IMR-90 (cell line): ENCODE results near the gene CARMIL1.

ENCODE experiments used
- FOS ChIP-seq: fragments of 150-350 bp; IDR thresholded peaks from 2 replicates; pipeline ENCODE4 v1.6.1; 2016; ENCODE audit warnings: low read depth, low read length
- POLR2A ChIP-seq: IDR thresholded peaks from 2 replicates; pipeline ENCODE4 v1.6.1; 2012; ENCODE audit warnings: mild to moderate bottlenecking, low read depth, low read length
- RFX5 ChIP-seq: IDR thresholded peaks from 2 replicates; pipeline ENCODE4 v1.8.0; 2012; ENCODE audit warnings: low read depth, mild to moderate bottlenecking, low read length, moderate library complexity
- TF ChIP-seq, protein P1 (sequence below): fragments of 150-350 bp; IDR thresholded peaks from 2 replicates; pipeline ENCODE4 v1.6.1; 2017; ENCODE audit warnings: mild to moderate bottlenecking, antibody characterized with exemption, low read length, low read depth

DNA sequence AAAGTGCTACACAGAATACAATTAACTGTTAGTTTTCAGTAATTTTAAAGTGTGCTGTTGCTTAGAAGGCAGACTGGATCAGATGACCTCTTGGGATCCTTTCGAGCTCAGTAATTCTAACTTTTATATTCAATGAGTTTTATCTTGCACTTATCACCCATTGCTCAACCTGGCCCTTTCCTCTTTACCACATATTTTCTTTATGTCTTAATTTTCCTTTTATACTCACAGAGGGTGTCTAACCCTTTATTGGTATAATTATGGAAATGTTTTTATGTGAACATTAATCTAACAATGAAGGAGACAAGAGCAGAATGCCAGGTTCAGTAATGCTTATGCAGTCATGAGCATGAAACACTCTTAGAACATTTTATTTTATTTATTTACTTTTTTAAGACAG is 39.7 kb upstream of the CARMIL1 start:
- TF ChIP-seq POLR2A (no peak), FOS (no peak), RFX5 (no peak)
- TF ChIP-seq, protein P1, sequence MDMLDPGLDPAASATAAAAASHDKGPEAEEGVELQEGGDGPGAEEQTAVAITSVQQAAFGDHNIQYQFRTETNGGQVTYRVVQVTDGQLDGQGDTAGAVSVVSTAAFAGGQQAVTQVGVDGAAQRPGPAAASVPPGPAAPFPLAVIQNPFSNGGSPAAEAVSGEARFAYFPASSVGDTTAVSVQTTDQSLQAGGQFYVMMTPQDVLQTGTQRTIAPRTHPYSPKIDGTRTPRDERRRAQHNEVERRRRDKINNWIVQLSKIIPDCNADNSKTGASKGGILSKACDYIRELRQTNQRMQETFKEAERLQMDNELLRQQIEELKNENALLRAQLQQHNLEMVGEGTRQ = no peak
